NCI-H526 (cell line): Measurements from ENCODE around the gene FUT7.

Source experiments
- DNase-seq, 2 experiments: peaks; one replicate each; lab custom pipeline; 2025; lab: John Stamatoyannopoulos, UW

The FUT7 gene

GRCh38 chr9:136983656-136984314, 48.1 kb downstream of the FUT7 start:
- DNase-seq, result no peak

GRCh38 chr9:136983167-136983566, 48.7 kb downstream of the FUT7 start:
- no peak for DNase-seq

- DNase-seq, result no peak
These were observed 49.4 kb downstream of the FUT7 start, which contains the start of gene LCNL1 for GRCh38 chr9:136982232-136983051. Gene LCNL1, plus strand, starts transcription at chr9:136982993. Its CDS starts 594 bp downstream, at chr9:136983587.

GRCh38 chr9:136981588-136982231, 50.2 kb downstream of the FUT7 start:
- no peak for DNase-seq

- DNase-seq, result no peak
These were observed 51.0 kb downstream of the FUT7 start for GRCh38 chr9:136980669-136981478.
